ENCODE measurements around the gene GLP1R.

GRCh38 chr6:39040080-39040673 is 8.4 kb upstream of the GLP1R start:
- TF ChIP-seq POLR2A (IDR thresholded peaks at IDR 0.05) (no peak), POLR2AphosphoS5 (IDR thresholded peaks at IDR 0.05) (no peak), EP300 (IDR thresholded peaks at IDR 0.05) (no peak)
- TF ChIP-seq, protein P1, sequence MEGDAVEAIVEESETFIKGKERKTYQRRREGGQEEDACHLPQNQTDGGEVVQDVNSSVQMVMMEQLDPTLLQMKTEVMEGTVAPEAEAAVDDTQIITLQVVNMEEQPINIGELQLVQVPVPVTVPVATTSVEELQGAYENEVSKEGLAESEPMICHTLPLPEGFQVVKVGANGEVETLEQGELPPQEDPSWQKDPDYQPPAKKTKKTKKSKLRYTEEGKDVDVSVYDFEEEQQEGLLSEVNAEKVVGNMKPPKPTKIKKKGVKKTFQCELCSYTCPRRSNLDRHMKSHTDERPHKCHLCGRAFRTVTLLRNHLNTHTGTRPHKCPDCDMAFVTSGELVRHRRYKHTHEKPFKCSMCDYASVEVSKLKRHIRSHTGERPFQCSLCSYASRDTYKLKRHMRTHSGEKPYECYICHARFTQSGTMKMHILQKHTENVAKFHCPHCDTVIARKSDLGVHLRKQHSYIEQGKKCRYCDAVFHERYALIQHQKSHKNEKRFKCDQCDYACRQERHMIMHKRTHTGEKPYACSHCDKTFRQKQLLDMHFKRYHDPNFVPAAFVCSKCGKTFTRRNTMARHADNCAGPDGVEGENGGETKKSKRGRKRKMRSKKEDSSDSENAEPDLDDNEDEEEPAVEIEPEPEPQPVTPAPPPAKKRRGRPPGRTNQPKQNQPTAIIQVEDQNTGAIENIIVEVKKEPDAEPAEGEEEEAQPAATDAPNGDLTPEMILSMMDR (IDR thresholded peaks at IDR 0.05), result no peak
